Tibial nerve (tissue), 3 donors: ENCODE data around the gene PARD6A.

ENCODE experiments used
- CTCF ChIP-seq, 5 experiments: fragments of 200-600 bp in 3 of 5; fragments of 450-650 bp in 2 of 5; sonication (generic) in 3 of 5; IDR thresholded peaks; one replicate each; pipeline ENCODE4 v1.5.1; 2016 to 2019; ENCODE audit warnings: antibody characterized with exemption in 5 of 5, mild to moderate bottlenecking in 3 of 5, moderate library complexity in 2 of 5
- POLR2A ChIP-seq, 2 donors: fragments of 450-650 bp; IDR thresholded peaks; one replicate each; pipeline ENCODE4 v1.6.1; 2017; ENCODE audit warnings: antibody characterized with exemption in 2 of 2, mild to moderate bottlenecking in 2 of 2, moderate library complexity in 2 of 2

- TF ChIP-seq CTCF (IDR thresholded peaks at IDR 0.05) (no peak), POLR2A (IDR thresholded peaks at IDR 0.05) (no peak)
These were observed 4.8 kb downstream of the PARD6A start for GRCh38 chr16:67665598-67665997.
